ENCODE measurements around the gene NME1. TPM values are rescaled to one million over a fixed set of nuclear protein-coding genes. Genes with fewer than 3 reads are reported as not detected.

Gene NME1
- total and polyA plus RNA-seq, 10 of the 15 experiments (the other 5 are each of a cell fraction or from before 2014, with no cell fraction given): 273 to 1,362 (median 455) TPM

DNA sequence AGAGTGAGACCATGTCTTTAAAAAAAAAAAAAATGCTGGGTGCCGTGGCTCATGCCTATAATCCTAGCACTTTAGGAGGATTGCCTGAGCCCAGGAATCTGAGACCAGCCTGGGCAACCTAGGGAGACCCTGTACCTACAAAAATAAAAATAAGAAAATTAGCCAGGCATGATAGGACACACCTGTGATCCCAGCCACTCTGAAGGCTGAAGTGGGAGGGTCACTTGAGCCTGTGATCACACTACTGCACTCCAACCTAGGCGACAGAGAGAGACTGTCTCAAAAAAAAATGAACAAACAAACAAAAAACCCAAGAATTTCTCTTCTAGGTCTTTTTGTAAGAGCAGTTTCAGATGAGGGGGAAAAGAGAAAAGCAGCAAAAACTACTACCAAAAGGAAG lies 47.5 kb downstream of the NME1 start:
- CTCF ChIA-PET: no interaction called here
- peaks cover 2 to 27% of the 10 kb centered on the region in 2 experiments for H3K36me3 ChIP-seq (ENCODE audit: control insufficient read depth in 2 of 2, insufficient read depth in 2 of 2, low read length in 1 of 2)
- no peak for FAIRE-seq

DNA sequence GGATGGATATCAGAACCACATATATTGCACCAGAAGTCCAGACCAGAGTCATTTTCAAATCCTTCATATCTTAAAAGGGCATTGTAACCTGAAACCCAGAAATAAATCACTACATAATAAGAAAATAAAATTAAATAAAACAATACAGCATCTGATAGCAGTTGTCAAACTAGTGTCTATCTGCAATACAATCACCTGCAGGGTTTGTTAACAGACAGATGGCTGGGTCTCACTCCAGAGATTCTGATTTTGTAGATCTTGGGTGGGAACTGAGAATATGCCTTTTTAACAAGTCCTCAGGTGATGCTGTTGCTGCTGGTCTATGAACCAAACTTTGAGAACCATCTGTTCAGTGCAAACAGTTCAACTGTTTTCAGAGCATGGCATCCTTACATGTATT lies 50.5 kb downstream of the NME1 start:
- SMC1A ChIA-PET (ENCODE audit: uncharacterized antibody, unreplicated experiment): no interaction called here
- POLR2A ChIA-PET: no interaction called here
- Histone ChIP-seq H3K9me3 (replicated peaks; ENCODE audit: control insufficient read depth, insufficient read depth, low read length) (no peaks in the 10 kb centered on the region), H3K27ac (ENCODE audit: control insufficient read depth, insufficient read depth) (no peak overlapping the region), H3K79me2 (ENCODE audit: control insufficient read depth, insufficient read depth, low read length) (no peaks in the 10 kb centered on the region), H4K20me1 (ENCODE audit: control insufficient read depth, insufficient read depth) (no peaks in the 10 kb centered on the region), H3K27me3 (replicated peaks in 1 of 2; ENCODE audit: control insufficient read depth in 2 of 2, insufficient read depth in 2 of 2, low read length in 1 of 2) (no peaks in the 10 kb centered on the region), H3K4me3 (no peak overlapping the region), H3K9ac (ENCODE audit: control insufficient read depth, insufficient read depth, low read length) (no peak overlapping the region), H3K36me3 (ENCODE audit: control insufficient read depth in 2 of 2, insufficient read depth in 2 of 2, low read length in 1 of 2) (peaks cover under 1 to 22% of the 10 kb centered on the region in 2 experiments), H3K4me1 (ENCODE audit: control insufficient read depth, insufficient read depth, low read length) (no peaks in the 10 kb centered on the region), H3K4me2 (ENCODE audit: control insufficient read depth, insufficient read depth) (no peak overlapping the region), H2AFZ (ENCODE audit: control insufficient read depth, low read depth, low read length) (no peak overlapping the region)
- no TSS peak for BruUV-seq (replicated peaks)
- in situ Hi-C loops (cut with MboI): no loop called here
- DNase-seq (ENCODE audit: low read depth, low spot score) (no peak), FAIRE-seq (no peak), ATAC-seq (no peak)
- CTCF ChIA-PET: no interaction called here
- intact Hi-C loops (cut with micrococcal nuclease; ENCODE audit: unreplicated experiment): no loop called here
- RAD21 ChIA-PET (ENCODE audit: unreplicated experiment): no interaction called here
- TF ChIP-seq PRDM15 (CRISPR knock-in tag; IDR thresholded peaks at IDR 0.05) (no peak), SUPT20H (IDR thresholded peaks at IDR 0.05; ENCODE audit: borderline replicate concordance, control insufficient read depth, low read depth, low read length) (no peak), YY1 (IDR thresholded peaks at IDR 0.05; ENCODE audit: low read depth, low read length) (no peak), PKNOX1 (IDR thresholded peaks at IDR 0.05) (no peak), TARDBP (IDR thresholded peaks at IDR 0.05; ENCODE audit: borderline replicate concordance) (no peak), PBX3 (IDR thresholded peaks at IDR 0.05; ENCODE audit: insufficient replicate concordance, low read depth, low read length) (no peak)

More for the DNA sequence above, 47.5 kb downstream of the NME1 start:
- TF ChIP-seq POLR2AphosphoS5 (IDR thresholded peaks at IDR 0.05; ENCODE audit: low read length): no peak
- TF ChIP-seq ATF3 (IDR thresholded peaks at IDR 0.05; ENCODE audit: borderline replicate concordance, extremely low read depth, low read depth, low read length): no peak
- TF ChIP-seq RAD21 (IDR thresholded peaks at IDR 0.05; ENCODE audit: insufficient read depth, low read depth, low read length): no peak
- TF ChIP-seq LARP7 (IDR thresholded peaks at IDR 0.05): no peak
- BruUV-seq (replicated peaks): no TSS peak
- H2AFZ ChIP-seq (ENCODE audit: control insufficient read depth, low read depth, low read length): no peak overlapping the region
- RAD21 ChIA-PET (ENCODE audit: unreplicated experiment): no interaction called here
- no peaks in the 10 kb centered on the region for H3K4me1 ChIP-seq (ENCODE audit: control insufficient read depth, insufficient read depth, low read length)
- no peaks in the 10 kb centered on the region for H4K20me1 ChIP-seq (ENCODE audit: control insufficient read depth, insufficient read depth)
- WGBS (ENCODE audit: insufficient coverage, insufficient replicate concordance, low lambda C conversion rate, missing lambda C conversion rate): 97% methylated on average over 2 of the region's 2 CpGs
- no peaks in the 10 kb centered on the region for H3K27me3 ChIP-seq (replicated peaks in 1 of 2; ENCODE audit: control insufficient read depth in 2 of 2, insufficient read depth in 2 of 2, low read length in 1 of 2)
- intact Hi-C loops (cut with micrococcal nuclease; ENCODE audit: unreplicated experiment): no loop called here
- no peak overlapping the region for H3K4me3 ChIP-seq
- in situ Hi-C loops (cut with MboI): no loop called here
- H3K79me2 ChIP-seq (ENCODE audit: control insufficient read depth, insufficient read depth, low read length): no peaks in the 10 kb centered on the region
- SMC1A ChIA-PET (ENCODE audit: uncharacterized antibody, unreplicated experiment): no interaction called here
- H3K4me2 ChIP-seq (ENCODE audit: control insufficient read depth, insufficient read depth): no peak overlapping the region
- no peak overlapping the region for H3K27ac ChIP-seq (ENCODE audit: control insufficient read depth, insufficient read depth)
- no peaks in the 10 kb centered on the region for H3K9me3 ChIP-seq (replicated peaks; ENCODE audit: control insufficient read depth, insufficient read depth, low read length)
- H3K9ac ChIP-seq (ENCODE audit: control insufficient read depth, insufficient read depth, low read length): no peak overlapping the region
- POLR2A ChIA-PET: no interaction called here
- DNase-seq (ENCODE audit: low read depth, low spot score) (no peak), ATAC-seq (no peak)

Data from GM12878 (cell line).